Thymus (tissue), 11 donors: ENCODE data around the gene KRTAP10-12. TPM values are rescaled to one million over a fixed set of nuclear protein-coding genes. Genes with fewer than 3 reads are reported as not detected.
"Not testable (repeated sequence)": the region's sequence is repeated elsewhere in the genome, so short reads cannot be mapped to it uniquely, and the experiment has no call there.

Experiments used
- DNase-seq, 9 donors: peaks; one replicate each; pipeline ENCODE4 v3.0.0-alpha.2; 2013; ENCODE audit warnings: low spot score in 9 of 9, low read depth in 6 of 9, missing footprints in 1 of 9
- H3K27ac ChIP-seq, 2 donors: one replicate each; pipeline ENCODE4 v1.5.1; 2013; ENCODE audit warnings: control low read depth in 1 of 2, low read depth in 1 of 2, low read length in 1 of 2, mild to moderate bottlenecking in 1 of 2, moderate library complexity in 1 of 2
- H3K27me3 ChIP-seq, 2 donors: one replicate each; pipeline ENCODE4 v1.5.1; 2013; ENCODE audit warnings: low read length in 1 of 2; ENCODE audit not compliant: control insufficient read depth in 2 of 2, insufficient read depth in 1 of 2
- H3K36me3 ChIP-seq, 2 donors: one replicate each; pipeline ENCODE4 v1.5.1; 2013; ENCODE audit warnings: low read length in 1 of 2, mild to moderate bottlenecking in 1 of 2, moderate library complexity in 1 of 2; ENCODE audit not compliant: control insufficient read depth in 2 of 2, insufficient read depth in 2 of 2
- H3K4me1 ChIP-seq, 2 donors: one replicate each; pipeline ENCODE4 v1.5.1; 2013; ENCODE audit warnings: low read length in 2 of 2; ENCODE audit not compliant: control insufficient read depth in 2 of 2, insufficient read depth in 2 of 2
- H3K4me3 ChIP-seq, 2 donors: one replicate each; pipeline ENCODE4 v1.5.1; 2013; ENCODE audit warnings: low read length in 2 of 2, control low read depth in 1 of 2, mild to moderate bottlenecking in 1 of 2
- H3K9me3 ChIP-seq, 2 donors: one replicate each; pipeline ENCODE4 v1.5.1; 2013; ENCODE audit warnings: low read length in 1 of 2, mild to moderate bottlenecking in 1 of 2; ENCODE audit not compliant: control insufficient read depth in 2 of 2, insufficient read depth in 1 of 2
- WGBS: extraction: QIAGEN DNeasy Blood & Tissue Kit; methylation state at CpG from one replicate; pipeline ENCODE4 v1.1.7; 2013; 5-methylcytosine and 5-hydroxymethylcytosine counted together
- polyA plus RNA-seq: library from polyadenylated mRNA; stranded (reverse); fragments of 200-250 nt; gene quantifications from one replicate; pipeline ENCODE4 v1.2.3, GENCODE V29; 2013
- total RNA-seq: library from RNA; stranded (reverse); fragments of 120-200 nt; gene quantifications from one replicate; pipeline ENCODE4 v1.2.4, GENCODE V29; 2013
- donor health status: healthy.

KRTAP10-12 gene
- total and polyA plus RNA-seq, 2 donors = not detected

- Histone ChIP-seq H3K4me3 (no peak overlapping the region), H3K27me3 (peaks cover 0 to 10% of the 10 kb centered on the region in 2 donors), H3K4me1 (peaks cover 0 to 3% of the 10 kb centered on the region in 2 donors), H3K9me3 (peaks cover 0 to 1% of the 10 kb centered on the region in 2 donors), H3K27ac (no peak overlapping the region), H3K36me3 (no peaks in the 10 kb centered on the region)
- DNase-seq = no peak
- WGBS = 88% methylated on average over 7 of the region's 7 CpGs
Observed at GRCh38 chr21:44684077-44684476, 12.9 kb upstream of the KRTAP10-12 start.

GRCh38 chr21:44684483-44684882 is 12.5 kb upstream of the KRTAP10-12 start:
- H3K4me3 ChIP-seq = no peak overlapping the region
- H3K9me3 ChIP-seq = peaks cover 0 to 1% of the 10 kb centered on the region in 2 donors
- peaks cover 0 to 10% of the 10 kb centered on the region in 2 donors for H3K27me3 ChIP-seq
- no peaks in the 10 kb centered on the region for H3K36me3 ChIP-seq
- 85% methylated on average over 6 of the region's 6 CpGs for WGBS
- H3K4me1 ChIP-seq = peaks cover 0 to 3% of the 10 kb centered on the region in 2 donors
- DNase-seq = no peak
- H3K27ac ChIP-seq = no peak overlapping the region

GRCh38 chr21:44685050-44685449 is 11.9 kb upstream of the KRTAP10-12 start:
- DNase-seq, H3K4me3 ChIP-seq, H3K9me3 ChIP-seq, H3K27ac ChIP-seq, H3K4me1 ChIP-seq, H3K36me3 ChIP-seq: not testable (repeated sequence)
- WGBS = 96% methylated on average over 6 of the region's 6 CpGs
- peaks cover 0 to 10% of the 10 kb centered on the region in 2 donors for H3K27me3 ChIP-seq

GRCh38 chr21:44686000-44686781 is 10.8 kb upstream of the KRTAP10-12 start:
- DNase-seq = no peak
- Histone ChIP-seq H3K4me3 (no peak overlapping the region), H3K9me3 (peaks cover 0 to 1% of the 10 kb centered on the region in 2 donors), H3K36me3 (no peaks in the 10 kb centered on the region), H3K27ac (no peak overlapping the region), H3K4me1 (peaks cover 0 to 3% of the 10 kb centered on the region in 2 donors), H3K27me3 (peaks cover 0 to 10% of the 10 kb centered on the region in 2 donors)
- 27% methylated on average over 14 of the region's 14 CpGs for WGBS

- DNase-seq = no peak
- Histone ChIP-seq H3K9me3 (peaks cover 0 to 1% of the 10 kb centered on the region in 2 donors), H3K27me3 (peaks cover 0 to 10% of the 10 kb centered on the region in 2 donors), H3K4me3 (no peak overlapping the region), H3K27ac (no peak overlapping the region), H3K36me3 (no peaks in the 10 kb centered on the region), H3K4me1 (peaks cover 0 to 3% of the 10 kb centered on the region in 2 donors)
- WGBS = 90% methylated on average over 25 of the region's 25 CpGs
Observed at GRCh38 chr21:44686843-44687561, 10.0 kb upstream of the KRTAP10-12 start.

- Histone ChIP-seq H3K36me3 (no peaks in the 10 kb centered on the region), H3K4me3 (no peak overlapping the region), H3K9me3 (peaks cover 0 to 1% of the 10 kb centered on the region in 2 donors), H3K4me1 (peaks cover 0 to 3% of the 10 kb centered on the region in 2 donors), H3K27ac (no peak overlapping the region), H3K27me3 (peaks cover 0 to 10% of the 10 kb centered on the region in 2 donors)
- 88% methylated on average over 11 of the region's 11 CpGs for WGBS
- no peak for DNase-seq
Observed at GRCh38 chr21:44687671-44688070, 9.3 kb upstream of the KRTAP10-12 start.

GRCh38 chr21:44689740-44690139 is 7.2 kb upstream of the KRTAP10-12 start:
- DNase-seq, H3K9me3 ChIP-seq, H3K36me3 ChIP-seq, H3K4me3 ChIP-seq, H3K27ac ChIP-seq, H3K4me1 ChIP-seq: not testable (repeated sequence)
- WGBS = over 99% methylated on average over 3 of the region's 3 CpGs
- peaks cover 0 to 10% of the 10 kb centered on the region in 2 donors for H3K27me3 ChIP-seq

- Histone ChIP-seq H3K36me3 (no peaks in the 10 kb centered on the region), H3K27me3 (peaks cover 0 to 14% of the 10 kb centered on the region in 2 donors), H3K4me1 (peaks cover 0 to 3% of the 10 kb centered on the region in 2 donors), H3K9me3 (peaks cover 0 to 1% of the 10 kb centered on the region in 2 donors), H3K27ac (no peak overlapping the region), H3K4me3 (no peak overlapping the region)
- DNase-seq = no peak
- 82% methylated on average over 2 of the region's 2 CpGs for WGBS
Observed at GRCh38 chr21:44691686-44692085, 5.3 kb upstream of the KRTAP10-12 start.
